Hematopoietic multipotent progenitor cell treated with erythropoietin and hydrocortisone succinate and interleukin-3 and kit ligand, for 6 days (in vitro differentiated cells): Measurements from ENCODE around the gene ANKZF1.

Experiments used
- DNase-seq: peaks from one replicate; pipeline ENCODE4 v3.0.0-alpha.2; 2015

ANKZF1 gene

DNA sequence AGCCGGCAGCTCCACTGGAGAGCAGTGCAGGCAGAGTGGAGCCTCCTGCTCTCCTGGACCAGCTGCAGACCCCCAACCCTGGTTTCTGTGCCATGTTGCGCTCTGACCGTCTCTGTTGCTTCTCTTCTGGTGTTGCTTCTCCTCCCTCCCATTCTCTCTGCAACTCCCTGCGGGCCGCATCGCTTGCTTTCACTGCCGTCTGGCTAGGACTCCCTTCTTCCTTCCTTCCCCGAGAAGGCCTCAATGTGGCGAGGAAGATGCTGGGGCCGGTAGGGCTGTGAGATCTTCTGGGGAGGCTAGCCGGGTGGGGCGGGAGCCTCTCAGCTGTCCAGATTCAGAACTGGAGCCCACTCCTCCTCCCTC is 55.7 kb downstream of the ANKZF1 start:
- DNase-seq: no peak

DNA sequence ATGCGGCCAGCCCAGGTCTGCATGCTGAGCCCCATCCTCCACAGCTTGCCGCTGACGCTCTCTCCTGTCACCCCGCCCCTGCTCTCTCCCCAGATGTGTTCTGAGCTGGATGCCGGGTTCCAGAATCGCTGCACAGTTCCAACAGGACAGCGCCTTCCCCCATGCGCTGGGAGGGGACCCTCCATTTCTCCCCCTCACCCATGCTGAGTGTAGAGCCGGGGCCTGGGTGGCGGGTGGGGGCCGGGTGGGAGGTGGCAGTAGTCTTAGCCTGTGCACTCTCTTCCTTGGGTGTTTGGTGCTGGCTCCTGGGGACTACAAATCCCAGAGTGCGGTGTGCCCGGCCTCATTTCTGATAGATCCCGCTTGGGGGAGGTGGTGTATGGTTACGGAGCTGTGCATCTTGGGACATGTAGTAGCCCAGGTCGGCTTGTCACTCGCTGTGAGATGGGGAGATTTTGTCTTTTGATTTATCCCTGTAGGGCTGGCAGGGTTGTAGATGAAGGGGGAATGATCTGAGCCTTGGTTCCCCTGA is 56.4 kb downstream of the ANKZF1 start:
- DNase-seq: peak; percentile 64
